NCI-H146 (cell line): Measurements from ENCODE around the gene SLC29A1.

Experiments
- DNase-seq: peaks from one replicate; lab custom pipeline; 2025; lab: John Stamatoyannopoulos, UW

Gene SLC29A1

DNA sequence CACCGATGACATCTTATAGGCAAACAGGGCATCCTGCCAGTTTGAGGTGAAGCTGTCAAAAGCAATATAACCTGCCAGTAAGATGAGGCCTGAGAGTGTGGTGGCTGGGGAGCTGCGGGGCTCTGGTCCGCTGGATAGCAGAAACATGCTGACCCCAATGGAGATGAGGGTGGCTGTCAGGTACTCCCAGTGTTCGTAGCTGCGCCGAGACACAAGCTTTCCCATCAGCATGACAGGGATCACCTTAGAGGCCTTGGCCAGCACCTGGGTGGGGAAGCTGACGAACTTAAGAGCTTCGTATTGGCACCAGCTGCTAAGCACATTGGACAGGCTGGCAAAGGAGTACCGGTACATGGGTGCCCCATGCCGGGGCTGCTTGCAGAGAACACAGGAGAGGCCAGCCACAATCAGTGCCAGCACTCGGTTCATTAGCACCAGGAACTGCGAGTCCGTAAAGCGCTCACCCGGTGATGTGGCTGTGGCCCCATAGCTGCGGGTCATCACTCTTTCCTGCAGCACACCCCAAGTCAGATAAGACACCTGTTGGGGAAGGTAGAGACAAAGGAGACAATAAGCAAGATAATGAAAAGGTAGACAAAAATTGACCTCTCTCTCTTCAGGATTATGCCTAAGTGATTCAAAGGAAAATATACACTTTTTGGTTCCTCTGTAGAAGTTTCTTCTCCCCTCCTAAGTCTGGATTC is 31.9 kb downstream of the SLC29A1 start:
- no peak for DNase-seq

DNA sequence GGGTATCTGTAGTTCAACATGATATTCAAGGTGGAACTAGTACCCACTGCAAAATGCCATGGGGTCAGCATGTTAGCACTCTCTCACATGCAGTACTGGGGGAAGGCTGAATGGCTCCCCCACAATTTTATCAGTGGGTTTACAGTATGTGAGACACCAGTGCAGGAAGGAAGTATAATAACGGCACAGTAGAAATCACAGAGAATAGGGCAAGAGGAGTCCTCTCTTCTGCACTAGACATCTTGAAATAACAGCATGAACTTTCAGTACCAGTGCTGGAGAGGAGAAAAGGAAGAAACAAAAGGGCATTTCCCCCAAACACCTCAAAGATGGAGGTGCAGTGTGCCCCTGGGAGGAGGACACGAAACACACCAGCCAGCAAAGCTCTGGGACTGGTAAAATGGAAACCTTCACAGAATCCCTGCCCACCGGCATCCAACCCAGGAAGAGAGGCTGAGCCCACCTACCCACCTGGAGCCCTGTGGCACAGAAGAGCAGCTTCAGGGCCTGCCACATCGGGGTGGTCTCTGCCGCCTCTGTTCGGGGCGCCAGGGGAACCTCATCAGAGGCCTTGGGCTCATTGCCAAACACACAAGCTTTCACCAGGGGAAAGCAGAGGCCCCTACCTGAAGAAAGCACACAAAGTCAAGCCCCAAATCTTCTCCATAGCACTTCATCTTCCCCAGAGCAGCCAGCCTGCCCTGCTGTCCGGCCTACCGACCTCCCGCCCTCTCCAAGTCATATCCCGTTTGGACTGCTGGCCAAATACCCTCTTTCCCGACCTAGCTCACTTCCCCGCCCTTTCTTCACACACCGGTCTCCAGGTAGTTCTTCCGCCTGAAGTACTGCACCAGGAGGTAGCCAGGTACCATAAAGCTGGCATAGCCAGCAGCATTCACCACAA is 32.7 kb downstream of the SLC29A1 start:
- no peak for DNase-seq

DNA sequence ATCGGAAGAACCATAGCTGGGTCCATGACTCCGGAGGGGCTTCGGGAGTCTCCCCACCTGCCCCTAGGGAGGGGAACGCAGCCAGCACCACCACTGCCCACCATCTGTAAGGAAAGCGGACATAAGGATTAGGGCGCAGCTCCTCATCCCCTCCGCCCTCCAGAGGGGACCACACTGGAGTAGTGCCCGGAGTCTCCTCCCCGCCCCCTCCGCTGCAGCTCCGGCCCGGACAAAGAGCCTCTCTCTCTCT is 33.3 kb downstream of the SLC29A1 start:
- no peak for DNase-seq

DNA sequence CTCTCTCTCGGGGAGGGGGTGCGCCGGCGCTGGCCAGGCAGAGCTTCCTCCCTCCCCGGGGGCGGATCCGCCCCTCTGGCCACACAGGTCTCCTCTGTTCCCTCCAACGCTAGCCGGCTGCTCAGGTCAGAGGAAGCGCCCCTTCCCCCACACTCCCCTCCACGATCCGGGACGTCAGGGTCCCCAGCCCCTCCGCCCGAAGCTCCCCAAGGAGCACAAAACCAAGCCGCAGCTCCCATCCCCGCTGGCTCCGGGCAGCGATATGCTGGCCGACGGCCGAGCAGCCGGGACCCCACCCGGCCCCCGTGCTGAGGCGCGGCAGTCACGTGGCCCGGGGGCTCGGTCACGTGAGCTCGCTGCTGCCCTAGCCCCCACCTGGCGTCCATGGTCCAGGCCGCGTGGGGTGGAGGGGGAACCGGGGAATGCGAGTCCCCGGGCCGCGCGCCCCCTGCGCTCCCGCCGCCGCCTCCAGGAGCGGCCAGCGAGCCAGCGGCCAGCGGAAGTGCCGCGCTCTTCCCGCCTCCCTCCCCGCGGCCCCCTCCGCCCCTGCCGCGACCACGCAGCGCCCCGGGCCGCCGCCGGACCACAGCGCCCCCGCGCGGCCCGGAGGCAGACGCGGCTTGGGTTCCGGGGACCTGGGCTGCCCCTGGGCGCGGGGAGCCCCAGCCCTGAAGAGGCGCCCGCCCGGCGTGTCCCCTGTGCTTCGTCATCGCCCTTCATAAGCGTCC is 33.8 kb downstream of the SLC29A1 start, which contains the start of gene SLC35B2:
TSS of gene SLC35B2 (minus strand) at position 504 of the 728 bp plus-strand sequence. CDS start at position 386, 118 bp downstream.
- peak; percentile 89 for DNase-seq

DNA sequence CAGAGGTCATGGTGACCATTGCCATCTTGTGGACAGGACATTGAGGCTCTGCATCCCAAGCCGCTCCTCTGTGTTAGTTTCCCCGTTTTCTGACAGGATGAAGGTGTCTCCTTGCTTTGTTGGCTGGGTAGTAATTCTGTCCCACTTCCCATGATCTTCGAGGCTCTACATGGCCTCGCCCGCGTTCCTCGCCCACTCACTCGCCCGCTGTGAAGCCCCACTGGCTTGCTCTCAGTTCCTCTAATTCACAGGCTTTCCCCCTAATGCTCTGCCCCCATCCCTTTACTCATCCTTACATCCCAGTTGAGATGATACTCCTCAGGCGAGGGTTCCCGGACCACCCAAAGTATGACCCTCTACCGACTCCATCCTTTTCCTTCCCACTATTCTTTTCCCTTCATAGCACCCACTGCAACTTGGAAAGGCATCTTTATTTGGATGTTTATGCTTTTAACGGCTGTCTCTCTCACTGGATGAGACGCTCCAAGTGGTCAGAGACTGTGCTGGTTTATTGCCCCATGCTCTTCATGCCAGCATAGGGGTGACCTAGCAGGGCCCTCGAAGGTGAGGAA is 34.4 kb downstream of the SLC29A1 start:
- no peak for DNase-seq

DNA sequence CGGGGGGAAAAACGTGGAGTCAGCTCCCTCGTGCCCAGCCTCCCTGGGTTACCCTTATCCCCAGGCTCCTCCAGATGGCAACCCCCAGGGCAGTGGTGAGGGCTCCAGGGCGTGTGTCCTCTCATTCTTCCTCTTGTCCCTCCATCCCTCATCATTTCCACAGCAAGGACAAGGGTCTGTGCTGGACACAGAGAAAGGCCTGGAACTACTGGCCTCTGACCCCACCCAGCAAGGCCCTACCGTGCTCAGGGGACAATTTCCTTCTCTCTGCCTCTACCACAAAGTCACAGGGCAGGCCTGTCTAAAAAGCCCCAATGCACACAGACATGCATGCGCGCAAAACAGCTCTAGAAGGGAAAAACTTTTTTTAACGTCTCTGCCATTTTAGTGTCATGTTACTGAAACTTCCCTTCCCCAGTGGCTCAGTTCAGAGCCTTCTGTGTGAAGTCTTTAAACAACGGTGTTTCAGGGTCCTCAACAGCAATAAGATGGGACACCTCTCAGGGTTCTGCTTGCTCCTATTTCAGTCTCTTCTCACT is 35.0 kb downstream of the SLC29A1 start:
- no peak for DNase-seq

DNA sequence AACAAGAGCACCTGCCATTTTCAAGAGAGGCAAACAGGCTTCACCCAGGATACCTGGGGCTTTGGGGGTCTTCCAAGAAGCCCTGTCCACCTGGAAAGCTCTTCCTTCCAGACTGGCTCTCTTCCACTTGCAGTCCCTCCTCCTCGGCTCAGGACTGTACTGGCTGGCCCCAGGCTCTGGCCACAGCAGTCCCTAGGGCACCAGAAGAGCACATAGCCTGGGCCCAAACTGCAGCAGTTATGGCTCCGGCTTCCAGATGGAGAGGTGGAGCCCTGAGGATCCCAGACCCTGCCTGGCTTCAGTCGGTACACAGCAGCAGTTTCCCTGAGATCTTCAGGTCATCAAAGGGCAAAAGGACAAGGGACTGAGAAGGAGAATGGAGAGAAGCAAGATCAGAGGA is 35.5 kb downstream of the SLC29A1 start:
- DNase-seq = no peak

DNA sequence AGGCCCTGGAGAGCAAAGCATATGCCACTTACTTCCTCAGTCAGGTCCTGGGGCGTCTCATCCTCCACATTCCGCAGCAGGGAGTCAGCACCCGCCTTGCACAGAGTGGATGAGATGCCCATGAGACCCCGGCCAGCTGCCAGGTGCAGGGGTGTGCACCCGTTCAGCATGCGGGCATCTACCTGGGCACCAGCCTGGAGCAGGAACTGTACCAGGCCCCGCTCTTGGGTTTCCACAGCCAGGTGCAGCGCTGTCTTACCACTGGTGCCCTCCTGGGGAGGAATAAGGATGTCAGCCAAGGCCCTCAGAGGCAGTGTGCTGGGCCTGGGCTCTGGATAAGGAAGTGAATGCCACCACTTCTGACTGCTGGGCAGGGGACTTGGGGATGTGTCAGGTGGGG is 36.6 kb downstream of the SLC29A1 start:
- no peak for DNase-seq

DNA sequence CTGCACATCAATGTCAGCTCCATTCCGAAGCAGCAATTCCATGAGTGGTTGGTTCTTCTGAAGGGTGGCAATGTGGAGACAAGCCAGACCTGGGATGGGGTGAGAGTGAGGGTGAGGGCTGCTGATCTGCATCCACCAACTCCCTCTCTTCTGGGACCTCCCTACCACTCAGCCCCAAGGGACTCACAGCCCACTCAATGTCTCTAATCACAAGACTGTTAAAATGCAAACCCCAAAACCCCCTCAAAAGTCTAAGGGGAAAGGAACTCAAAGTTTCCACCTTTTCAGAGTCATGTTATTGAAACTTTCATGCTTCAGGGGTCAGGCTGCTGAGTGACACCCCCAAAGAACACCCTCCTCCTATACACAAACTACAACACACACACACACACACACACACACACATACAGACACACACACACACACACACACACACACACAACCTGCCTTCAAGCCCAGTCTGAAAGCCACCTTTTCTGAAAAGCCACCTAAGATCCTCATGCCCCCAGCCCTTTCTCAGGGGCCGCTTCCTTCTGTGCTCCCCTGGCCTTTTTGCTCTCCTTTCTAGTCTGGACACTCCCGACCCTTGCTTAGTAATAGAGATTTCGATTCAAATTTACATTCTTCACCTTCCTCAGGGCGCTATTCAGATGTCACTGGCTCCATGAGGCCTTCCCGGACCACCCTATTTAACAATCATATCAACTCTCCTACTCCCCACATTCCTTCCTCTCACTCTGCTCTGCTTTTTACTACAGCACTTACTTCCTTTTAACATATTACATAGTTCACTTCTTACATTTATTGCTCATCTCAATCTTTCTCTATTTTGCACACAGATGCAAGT is 37.3 kb downstream of the SLC29A1 start:
- no peak for DNase-seq

DNA sequence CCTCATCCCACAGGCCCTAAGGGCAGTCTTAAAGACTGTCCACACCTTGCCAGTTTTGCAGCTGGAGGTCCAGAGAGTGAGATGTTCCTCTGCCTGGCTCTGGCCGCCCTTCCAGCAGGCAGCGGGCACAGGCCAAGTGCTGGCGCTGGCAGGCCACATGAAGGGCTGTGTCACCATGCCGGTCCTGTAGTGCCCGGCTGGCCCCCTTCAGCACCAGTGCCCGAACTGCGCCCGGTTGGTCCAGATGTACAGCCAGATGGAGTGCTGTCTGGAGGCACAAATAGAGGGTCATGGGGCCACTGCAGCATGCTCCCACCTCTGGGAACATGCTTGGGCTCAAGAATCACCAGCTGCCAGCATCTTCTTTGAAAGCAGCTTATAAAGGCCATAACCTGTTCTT is 38.2 kb downstream of the SLC29A1 start:
- DNase-seq = no peak

DNA sequence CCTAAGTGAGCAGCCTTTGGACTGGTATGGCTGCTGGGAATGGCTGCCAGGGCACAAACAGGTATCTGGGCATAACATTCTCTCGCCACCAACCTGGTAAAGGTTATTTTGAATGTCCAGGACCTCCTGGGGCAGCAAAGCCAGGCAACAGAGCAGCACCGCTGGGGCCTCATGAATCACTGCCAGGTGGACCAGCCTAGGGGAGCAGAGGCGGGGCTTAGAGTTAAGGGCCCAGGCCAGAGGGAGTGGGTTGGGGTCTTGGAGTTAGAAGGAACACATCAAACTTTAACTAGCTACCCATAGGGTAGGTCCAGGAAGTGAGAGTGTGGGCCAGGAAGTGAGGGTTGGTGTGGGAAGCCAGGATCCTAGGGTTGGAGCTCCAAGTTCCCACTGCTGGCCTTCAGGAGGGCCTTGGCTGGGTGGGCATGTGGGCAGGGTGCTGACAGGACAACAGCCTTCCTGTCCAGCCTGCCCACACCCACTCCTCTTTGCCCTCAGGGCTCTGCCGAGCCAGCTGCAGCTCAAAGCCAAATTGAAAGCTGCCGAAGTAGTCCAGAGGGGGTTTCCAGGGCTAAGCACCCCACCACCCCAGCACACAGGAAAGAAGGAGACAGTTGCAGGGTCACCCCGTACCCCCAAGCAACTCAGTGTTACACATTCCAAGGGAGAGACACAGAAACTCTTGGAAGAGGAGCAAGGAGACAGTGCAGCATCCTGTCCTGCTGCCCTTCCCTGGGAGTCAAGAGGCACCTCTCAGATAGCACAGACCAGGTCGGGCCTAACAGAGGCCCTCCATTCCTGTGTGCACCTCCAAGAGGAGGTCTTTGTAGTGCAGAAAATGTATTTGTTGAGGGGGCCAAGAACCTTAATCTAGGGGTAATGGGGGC is 39.3 kb downstream of the SLC29A1 start:
- DNase-seq = no peak

DNA sequence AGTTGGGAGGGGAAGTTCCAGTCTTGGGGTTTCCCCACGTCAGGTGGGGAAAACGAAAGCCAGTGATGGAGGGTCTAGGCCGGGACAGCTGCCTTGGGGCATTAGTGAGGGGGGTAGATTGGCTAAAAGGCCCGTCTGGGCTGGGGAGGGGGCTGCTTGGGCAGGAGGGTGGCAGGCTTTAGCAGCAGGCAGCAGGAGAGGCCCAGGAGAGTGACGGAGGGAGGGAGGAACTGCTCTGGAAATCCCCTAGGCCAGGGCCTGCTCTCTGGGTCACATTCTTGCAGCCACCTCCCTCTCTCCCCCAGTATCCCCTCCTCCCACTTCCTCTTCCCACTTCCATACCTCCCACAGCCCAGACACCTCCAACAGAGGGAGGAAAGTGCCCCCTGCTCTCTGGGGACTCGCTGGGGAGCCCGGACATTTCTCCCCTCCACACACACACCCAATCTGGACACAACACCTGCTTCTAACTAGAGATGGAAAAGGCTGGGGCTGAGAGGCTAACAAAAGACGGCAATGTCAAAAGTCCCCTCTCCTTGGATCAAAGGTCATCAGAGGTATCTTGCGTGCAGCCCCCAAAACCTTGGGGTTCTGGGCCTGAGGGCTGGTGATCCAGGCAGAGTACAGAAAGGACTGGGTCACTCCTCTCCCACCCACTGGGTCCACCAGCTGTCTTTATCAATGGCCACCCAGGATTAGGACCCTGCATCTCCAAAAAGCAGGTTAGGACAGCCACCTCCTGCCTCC is 40.1 kb downstream of the SLC29A1 start:
- DNase-seq = no peak

DNA sequence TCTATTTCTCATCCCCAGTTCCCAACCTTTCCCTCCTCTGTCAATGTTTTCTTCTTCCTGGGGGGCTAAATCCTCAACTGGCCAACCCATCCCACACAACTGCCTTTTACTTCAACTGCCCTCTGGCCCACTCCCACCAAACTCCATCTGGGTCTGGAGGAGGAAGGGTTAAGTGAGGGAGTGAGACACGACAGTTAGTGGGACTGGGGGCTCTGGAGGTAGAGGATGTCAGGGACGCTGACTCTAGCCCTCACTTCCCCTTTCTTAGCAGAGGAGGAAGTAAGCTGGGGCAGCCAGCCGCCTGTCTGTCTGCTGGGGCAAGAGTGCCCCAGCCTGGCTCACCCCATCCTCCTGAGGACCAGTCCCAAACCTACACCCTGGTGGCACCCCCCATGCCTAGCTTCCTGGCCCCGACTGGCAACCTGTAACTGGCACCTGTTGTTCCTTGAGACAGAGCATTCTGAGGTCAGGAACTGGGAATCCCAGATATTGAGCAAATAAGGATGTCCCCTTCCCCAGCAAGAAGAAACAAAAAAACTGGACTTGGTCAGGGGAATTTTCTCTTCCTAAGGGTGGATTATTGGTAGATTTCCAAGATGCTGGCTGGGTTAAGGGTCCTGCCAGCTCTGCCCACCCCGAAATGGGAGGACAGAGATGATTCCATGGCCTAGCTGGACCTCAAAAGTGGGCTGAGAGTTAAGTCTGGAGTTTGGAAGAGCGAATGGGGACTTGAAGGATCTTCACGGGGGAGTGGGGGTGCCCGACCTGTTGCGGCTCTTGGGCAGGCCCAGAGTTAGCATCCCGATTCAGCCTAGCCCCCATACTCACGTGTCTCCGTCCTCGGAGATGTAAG is 41.0 kb downstream of the SLC29A1 start:
- no peak for DNase-seq

DNA sequence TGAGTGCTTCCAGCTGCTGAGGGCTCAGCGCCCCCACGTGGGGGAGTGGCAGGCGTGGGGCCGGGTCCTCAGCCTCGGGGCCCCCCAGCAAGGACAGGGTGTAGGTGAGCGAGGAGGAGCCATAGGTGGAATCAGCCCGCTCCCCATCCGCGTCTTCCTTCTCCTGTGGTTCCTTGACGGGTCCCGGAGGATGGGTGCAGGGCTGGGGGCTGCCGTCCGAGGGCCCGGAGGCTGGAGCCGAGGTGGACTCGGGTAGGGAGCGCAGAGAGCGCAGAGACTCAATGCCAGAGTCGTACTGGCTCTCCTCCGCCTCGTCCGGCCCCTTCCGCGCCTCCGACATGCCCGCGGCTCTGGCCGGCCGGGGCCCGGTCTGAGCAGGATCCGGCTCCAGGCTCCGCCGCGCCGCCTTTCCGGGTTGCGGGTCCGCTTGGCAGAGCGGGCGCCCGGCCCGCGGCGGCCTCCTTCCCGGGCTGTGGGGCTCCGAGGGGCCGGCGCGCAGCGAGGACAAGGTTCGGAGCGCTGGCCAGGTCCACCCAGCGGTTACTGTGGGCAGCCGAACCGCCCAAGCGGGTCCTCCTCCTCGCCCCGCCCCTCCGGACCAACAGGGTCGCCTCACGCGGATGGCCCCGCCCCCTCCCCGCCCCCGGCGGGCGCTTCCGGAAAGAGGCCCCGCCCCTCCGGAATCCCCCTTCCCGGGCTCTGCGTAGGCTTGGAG is 41.8 kb downstream of the SLC29A1 start, which contains the start of gene NFKBIE:
TSS of gene NFKBIE (minus strand) at position 545 of the 715 bp plus-strand sequence. CDS start at position 340, 205 bp downstream.
- DNase-seq = peak; percentile 97

DNA sequence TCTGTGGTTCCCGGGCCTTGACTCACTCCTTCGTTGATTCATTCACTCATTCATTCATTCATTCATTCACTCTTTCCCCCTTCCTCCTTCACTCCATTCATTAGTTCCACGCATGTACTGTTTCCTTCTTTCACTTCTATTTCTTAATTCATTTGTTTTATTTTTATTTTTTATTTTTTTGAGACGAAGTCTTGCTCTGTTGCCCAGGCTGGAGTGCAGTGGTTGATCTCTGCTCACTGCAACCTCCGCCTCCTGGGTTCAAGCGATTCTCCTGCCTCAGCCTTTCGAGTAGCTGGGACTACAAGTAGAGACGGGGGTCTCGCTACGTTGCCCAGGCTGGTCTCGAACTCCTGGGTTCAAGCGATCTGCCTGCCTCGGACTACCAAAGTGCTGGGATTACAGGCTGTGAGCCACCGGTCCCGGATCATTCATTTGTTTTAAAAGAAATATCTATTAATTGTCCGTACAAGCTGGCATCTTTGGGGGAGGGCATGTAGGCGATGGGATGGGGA is 42.4 kb downstream of the SLC29A1 start:
- no peak for DNase-seq

DNA sequence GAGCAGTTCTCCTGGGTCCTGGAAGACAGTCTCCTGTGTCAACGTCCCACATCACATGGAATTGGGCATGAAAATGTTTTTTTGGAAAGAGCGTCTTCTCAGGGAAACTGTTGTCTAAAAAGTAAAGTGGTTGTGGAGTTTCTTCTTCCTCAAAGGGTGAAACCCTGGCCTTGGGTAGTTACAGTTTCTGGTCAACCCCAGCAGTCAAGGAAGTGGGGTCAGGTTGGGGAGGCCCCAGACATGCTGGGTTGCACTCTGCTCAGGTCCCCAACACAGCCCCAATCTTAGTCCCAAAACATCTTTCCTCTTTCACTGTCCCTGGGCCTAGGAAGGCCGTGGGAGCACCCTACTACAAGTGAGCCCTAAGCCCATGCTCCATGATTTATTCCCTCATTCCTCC is 43.0 kb downstream of the SLC29A1 start:
- DNase-seq = no peak

DNA sequence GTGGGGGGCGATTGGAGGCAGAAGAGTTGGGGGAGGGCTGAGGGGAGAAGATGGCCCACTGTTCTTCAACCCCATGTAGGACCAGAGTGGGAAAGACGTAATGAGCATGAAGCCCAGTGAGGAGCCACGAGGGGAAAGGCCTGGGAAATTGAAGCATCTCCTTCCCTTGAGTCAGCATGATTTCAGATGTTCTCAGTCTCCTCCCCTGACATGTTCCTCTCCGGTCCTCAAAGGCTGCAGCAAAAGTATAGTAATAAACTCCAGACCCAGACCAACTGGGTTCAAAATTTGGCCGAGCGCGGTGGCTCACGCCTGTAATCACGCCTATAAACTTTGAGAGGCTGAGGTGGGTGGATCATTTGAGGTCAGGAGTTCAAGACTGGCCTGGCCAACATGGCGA is 43.9 kb downstream of the SLC29A1 start:
- DNase-seq = no peak
